ENCODE measurements around the gene CNIH1.
"Not testable (repeated sequence)": the region's sequence is repeated elsewhere in the genome, so short reads cannot be mapped to it uniquely, and the experiment has no call there.

CNIH1 gene

DNA sequence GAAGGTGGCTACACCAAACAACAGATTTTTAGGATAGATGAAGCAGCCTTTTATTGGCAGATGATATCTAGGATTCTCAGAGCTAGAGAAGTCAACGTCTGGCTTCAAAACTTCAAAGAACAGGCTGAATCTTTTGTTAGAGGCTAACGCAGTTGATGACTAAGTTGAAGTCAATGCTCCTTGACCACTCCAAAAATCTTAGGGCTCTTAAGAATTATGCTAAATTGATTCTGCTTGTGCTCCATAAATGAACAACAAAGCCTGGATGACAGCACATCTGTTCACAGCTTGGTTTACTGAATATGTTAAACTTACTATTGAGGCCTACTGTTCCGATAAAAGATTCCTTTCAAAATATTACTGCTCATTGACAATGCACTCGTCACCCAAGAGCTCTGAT is 57.3 kb downstream of the CNIH1 start:
- DNase-seq (ENCODE audit: low read depth) = no peak
- H3K4me3 ChIP-seq (ENCODE audit: low read depth, low read length) = no peak overlapping the region
- TF ChIP-seq, protein P1, sequence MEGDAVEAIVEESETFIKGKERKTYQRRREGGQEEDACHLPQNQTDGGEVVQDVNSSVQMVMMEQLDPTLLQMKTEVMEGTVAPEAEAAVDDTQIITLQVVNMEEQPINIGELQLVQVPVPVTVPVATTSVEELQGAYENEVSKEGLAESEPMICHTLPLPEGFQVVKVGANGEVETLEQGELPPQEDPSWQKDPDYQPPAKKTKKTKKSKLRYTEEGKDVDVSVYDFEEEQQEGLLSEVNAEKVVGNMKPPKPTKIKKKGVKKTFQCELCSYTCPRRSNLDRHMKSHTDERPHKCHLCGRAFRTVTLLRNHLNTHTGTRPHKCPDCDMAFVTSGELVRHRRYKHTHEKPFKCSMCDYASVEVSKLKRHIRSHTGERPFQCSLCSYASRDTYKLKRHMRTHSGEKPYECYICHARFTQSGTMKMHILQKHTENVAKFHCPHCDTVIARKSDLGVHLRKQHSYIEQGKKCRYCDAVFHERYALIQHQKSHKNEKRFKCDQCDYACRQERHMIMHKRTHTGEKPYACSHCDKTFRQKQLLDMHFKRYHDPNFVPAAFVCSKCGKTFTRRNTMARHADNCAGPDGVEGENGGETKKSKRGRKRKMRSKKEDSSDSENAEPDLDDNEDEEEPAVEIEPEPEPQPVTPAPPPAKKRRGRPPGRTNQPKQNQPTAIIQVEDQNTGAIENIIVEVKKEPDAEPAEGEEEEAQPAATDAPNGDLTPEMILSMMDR (IDR thresholded peaks at IDR 0.05; ENCODE audit: low read depth, low read length, missing control alignments) = no peak

DNA sequence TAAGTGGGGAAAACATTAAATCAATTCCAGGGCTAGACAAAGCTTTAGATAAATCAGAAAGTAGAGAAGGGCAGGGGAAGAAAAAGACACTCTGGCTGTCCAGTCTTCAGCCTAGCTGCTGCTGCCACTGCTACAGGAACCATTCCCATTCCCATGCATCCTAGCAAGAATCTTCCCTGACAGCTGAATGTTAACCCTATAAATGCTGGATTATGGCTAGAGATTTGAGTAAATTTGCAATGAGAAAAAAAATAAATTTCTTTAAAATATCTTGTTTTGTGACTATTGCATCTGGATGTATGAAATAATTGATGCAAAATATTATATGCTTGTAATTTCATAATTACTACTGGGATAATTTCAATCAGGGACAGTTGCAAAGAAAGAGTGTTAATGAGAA is 59.4 kb downstream of the CNIH1 start:
- TF ChIP-seq, protein P1 (IDR thresholded peaks at IDR 0.05; ENCODE audit: low read depth, low read length, missing control alignments) = no peak
- no peak overlapping the region for H3K4me3 ChIP-seq (ENCODE audit: low read depth, low read length)
- no peak for DNase-seq (ENCODE audit: low read depth)

DNA sequence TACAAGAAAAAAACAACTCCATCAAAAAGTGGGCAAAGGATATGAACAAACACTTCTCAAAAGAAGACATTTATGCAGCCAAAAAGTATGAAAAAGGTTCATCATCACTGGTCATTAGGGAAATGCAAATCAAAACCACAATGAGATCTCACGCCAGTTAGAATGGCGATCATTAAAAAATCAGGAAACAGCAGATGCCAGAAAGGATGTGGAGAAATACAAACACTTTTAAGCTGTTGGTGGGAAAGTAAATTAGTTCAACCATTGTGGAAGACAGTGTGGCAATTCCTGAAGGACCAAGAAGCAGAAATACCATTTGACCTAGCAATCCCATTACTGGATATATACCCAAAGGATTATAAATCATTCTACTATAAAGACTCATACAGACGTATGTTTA is 60.6 kb downstream of the CNIH1 start:
- not testable (repeated sequence) for H3K4me3 ChIP-seq (ENCODE audit: low read depth, low read length); DNase-seq (ENCODE audit: low read depth)

DNA sequence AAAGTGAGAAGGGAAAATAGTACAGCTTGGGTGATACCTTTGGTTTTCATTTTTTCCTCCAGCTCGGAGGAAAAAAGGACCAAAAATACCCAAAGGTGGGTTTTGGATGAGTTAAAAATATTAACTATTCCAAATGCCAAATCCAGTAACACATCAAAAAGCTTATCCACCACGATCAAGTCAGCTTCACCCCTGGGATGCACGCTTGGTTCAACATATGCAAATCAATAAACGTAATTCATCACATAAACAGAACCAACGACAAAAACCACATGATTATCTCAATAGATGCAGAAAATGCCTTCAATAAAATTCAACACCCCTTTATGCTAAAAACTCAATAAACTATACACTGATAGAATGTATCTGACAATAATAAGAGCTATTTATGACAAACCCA is 62.3 kb downstream of the CNIH1 start:
- not testable (repeated sequence) for DNase-seq (ENCODE audit: low read depth); H3K4me3 ChIP-seq (ENCODE audit: low read depth, low read length)

DNA sequence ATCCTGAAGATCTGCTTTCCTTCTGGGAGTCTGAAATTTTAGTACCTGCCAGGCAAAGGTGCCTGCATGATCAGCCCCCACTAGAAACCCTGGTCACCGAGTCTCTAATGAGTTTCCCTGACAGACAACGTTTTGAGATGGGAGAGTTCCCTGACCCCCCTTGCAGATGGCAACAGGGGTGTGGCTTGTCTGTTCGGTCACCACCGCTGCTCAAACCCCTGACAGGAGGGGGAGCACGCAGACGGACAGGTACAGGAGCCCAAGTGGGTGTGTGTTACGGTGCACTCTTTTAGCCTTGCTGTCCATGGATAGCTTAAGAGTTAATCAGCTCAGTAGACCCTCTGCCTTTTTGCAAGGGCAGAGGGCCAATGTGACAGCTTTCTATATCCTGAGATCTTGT is 63.7 kb downstream of the CNIH1 start:
- DNase-seq (ENCODE audit: low read depth) = no peak
- no peak overlapping the region for H3K4me3 ChIP-seq (ENCODE audit: low read depth, low read length)
- TF ChIP-seq, protein P1 (IDR thresholded peaks at IDR 0.05; ENCODE audit: low read depth, low read length, missing control alignments) = no peak

DNA sequence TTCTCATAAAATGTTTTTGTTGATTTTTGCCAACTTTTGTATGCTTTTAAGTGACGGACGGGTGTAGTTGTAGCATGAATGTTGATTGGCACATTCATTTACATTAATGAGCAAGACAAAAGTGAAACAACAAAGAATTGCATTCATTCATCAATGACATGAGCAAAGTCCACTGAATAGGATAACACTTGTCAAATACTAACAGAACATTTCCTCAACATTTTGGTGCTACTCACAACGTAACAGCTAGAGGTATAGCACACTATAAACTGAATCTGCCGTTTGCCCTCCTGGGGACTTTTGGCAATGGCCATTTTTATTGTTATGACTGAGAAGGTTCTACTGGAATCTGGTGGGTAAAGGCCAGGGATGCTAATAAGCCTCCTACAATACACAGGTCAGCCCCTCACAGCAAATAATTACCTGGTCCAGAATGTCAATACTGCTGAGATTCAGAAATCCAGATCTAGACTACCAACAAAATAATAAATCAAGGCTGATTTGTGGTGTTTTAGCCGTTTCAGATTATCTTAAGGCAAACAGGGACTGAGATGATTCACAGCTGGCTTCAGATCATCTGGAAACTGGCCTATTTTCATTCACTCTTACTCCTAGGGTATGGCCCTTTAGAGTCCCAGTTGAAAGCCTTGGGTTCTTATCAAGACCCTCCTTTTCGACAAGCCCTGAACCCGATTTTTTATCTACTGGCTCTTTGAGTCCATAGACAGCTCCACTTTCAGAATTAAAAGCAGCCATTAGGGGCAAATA is 66.9 kb downstream of the CNIH1 start:
- H3K4me3 ChIP-seq (ENCODE audit: low read depth, low read length) = no peak overlapping the region
- no peak for DNase-seq (ENCODE audit: low read depth)
- TF ChIP-seq, protein P1 (IDR thresholded peaks at IDR 0.05; ENCODE audit: low read depth, low read length, missing control alignments) = no peak
